ENCODE data around the gene DOCK7. TPM values are rescaled to one million over a fixed set of nuclear protein-coding genes. Genes with fewer than 3 reads are reported as not detected.
"Not testable (repeated sequence)": the region's sequence is repeated elsewhere in the genome, so short reads cannot be mapped to it uniquely, and the experiment has no call there.

Gene DOCK7
- total and polyA plus RNA-seq, 2 of the 13 experiments (the other 11 are each of a cell fraction or from before 2014, with no cell fraction given) = 45.7 to 67.2 TPM

DNA sequence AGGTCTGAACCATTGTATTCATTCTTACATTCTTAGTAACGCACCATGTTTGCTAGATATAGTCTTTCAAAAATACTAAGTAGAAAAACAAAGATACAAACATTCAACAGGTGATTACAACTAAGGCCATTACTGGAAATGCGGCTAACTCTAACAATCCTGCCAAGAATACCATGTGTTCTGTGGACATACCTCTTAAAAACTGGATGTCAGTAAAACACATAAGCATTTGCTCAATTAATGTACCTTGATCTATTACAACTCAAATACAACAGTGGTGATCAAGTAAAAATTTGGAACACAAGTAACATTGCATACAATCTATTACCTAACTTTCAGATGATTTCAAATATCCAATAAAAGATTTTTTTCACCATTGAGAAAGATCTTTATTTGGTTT lies 75.4 kb downstream of the DOCK7 start:
- TF ChIP-seq SRSF1 (optimal IDR thresholded peaks at IDR 0.05; ENCODE audit: low read depth, low read length) (no peak), ARNT2 (CRISPR knock-in tag; IDR thresholded peaks at IDR 0.05; ENCODE audit: low read depth) (no peak), THAP11 (CRISPR knock-in tag; IDR thresholded peaks at IDR 0.05) (no peak), ZMYM2 (CRISPR knock-in tag; IDR thresholded peaks at IDR 0.05) (no peak), ZBTB20 (CRISPR knock-in tag; IDR thresholded peaks at IDR 0.05; ENCODE audit: borderline replicate concordance, low read depth) (no peak), SP1 (IDR thresholded peaks at IDR 0.05) (no peak), SP1 (CRISPR knock-in tag; IDR thresholded peaks at IDR 0.05) (no peak)

DNA sequence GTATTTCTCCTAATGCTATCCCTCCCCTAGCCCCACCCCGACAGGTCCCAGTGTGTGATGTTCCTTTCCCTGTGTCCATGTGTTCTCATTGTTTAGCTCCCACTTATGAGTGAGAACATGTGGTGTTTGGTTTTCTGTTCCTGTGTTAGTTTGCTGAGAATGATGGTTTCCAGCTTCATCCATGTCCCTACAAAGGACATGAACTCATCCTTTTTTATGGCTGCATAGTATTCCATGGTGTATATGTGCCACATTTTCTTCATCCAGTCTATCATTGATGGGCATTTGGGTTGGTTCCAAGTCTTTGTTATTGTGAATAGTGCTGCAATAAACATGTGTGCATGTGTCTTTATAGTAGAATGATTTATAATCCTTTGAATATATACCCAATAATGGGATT lies 77.6 kb downstream of the DOCK7 start:
- H3K9me3 ChIP-seq (ENCODE audit: low read length); intact Hi-C loops (cut with micrococcal nuclease; ENCODE audit: unreplicated experiment); H3K4me3 ChIP-seq (replicated peaks in 1 of 3; ENCODE audit: insufficient read depth in 1 of 3, low read depth in 2 of 3, low read length in 3 of 3); BruUV-seq (replicated peaks); H3K27ac ChIP-seq (ENCODE audit: extremely low read length, insufficient read depth, low read length); FAIRE-seq; H2AFZ ChIP-seq (ENCODE audit: low read length); ATAC-seq; H3K4me2 ChIP-seq (ENCODE audit: low read depth, low read length); DNase-seq (ENCODE audit: low spot score); H3K27me3 ChIP-seq (ENCODE audit: control insufficient read depth in 1 of 2, insufficient read depth in 2 of 2, low read length in 2 of 2); in situ Hi-C loops (cut with HindIII; ENCODE audit: extremely low pct_ligation_motif_present, low pct_unique_long_range_greater_than_20kb); POLR2A ChIA-PET; H3K79me2 ChIP-seq (ENCODE audit: insufficient read depth, low read length); CTCF ChIA-PET (ENCODE audit: low intra/inter-chr PET ratio, low total read pairs); H4K20me1 ChIP-seq (ENCODE audit: insufficient read depth, low read length); H3K9ac ChIP-seq (ENCODE audit: insufficient read depth, low read depth, low read length): not testable (repeated sequence)
- 100% methylated on average over 1 of the region's 1 CpG for WGBS (ENCODE audit: low lambda C conversion rate)
- peaks cover 48% of the 10 kb centered on the region for H3K4me1 ChIP-seq (ENCODE audit: insufficient read depth, low read length)
- peaks cover 0 to 13% of the 10 kb centered on the region in 2 experiments; a peak in 2 of 5 replicates for H3K36me3 ChIP-seq (replicated peaks in 1 of 2; ENCODE audit: control insufficient read depth in 1 of 2, insufficient read depth in 2 of 2, low read length in 2 of 2)

More for the DNA sequence above, 75.4 kb downstream of the DOCK7 start:
- no peak for FAIRE-seq
- in situ Hi-C loops (cut with HindIII; ENCODE audit: extremely low pct_ligation_motif_present, low pct_unique_long_range_greater_than_20kb) (no loop called here), intact Hi-C loops (cut with micrococcal nuclease; ENCODE audit: unreplicated experiment) (no loop called here)
- no peaks in the 10 kb centered on the region for H3K79me2 ChIP-seq (ENCODE audit: insufficient read depth, low read length)
- 94% methylated on average over 2 of the region's 2 CpGs for WGBS (ENCODE audit: low lambda C conversion rate)
- no peak for DNase-seq (ENCODE audit: low spot score)
- peaks cover 1 to 25% of the 10 kb centered on the region in 2 experiments; a peak in 4 of 5 replicates for H3K36me3 ChIP-seq (replicated peaks in 1 of 2; ENCODE audit: control insufficient read depth in 1 of 2, insufficient read depth in 2 of 2, low read length in 2 of 2)
- ChIA-PET CTCF (ENCODE audit: low intra/inter-chr PET ratio, low total read pairs) (no interaction called here), POLR2A (no interaction called here)
- ATAC-seq = no peak
- H3K4me2 ChIP-seq (ENCODE audit: low read depth, low read length) = no peak overlapping the region
- H3K4me3 ChIP-seq (replicated peaks in 1 of 3; ENCODE audit: insufficient read depth in 1 of 3, low read depth in 2 of 3, low read length in 3 of 3) = no peak overlapping the region
- no peak overlapping the region for H2AFZ ChIP-seq (ENCODE audit: low read length)
- no TSS peak for BruUV-seq (replicated peaks)
- no peaks in the 10 kb centered on the region for H4K20me1 ChIP-seq (ENCODE audit: insufficient read depth, low read length)
- no peaks in the 10 kb centered on the region for H3K27me3 ChIP-seq (ENCODE audit: control insufficient read depth in 1 of 2, insufficient read depth in 2 of 2, low read length in 2 of 2)
- no peak overlapping the region for H3K9ac ChIP-seq (ENCODE audit: insufficient read depth, low read depth, low read length)
- H3K27ac ChIP-seq (ENCODE audit: extremely low read length, insufficient read depth, low read length) = no peak overlapping the region
- H3K4me1 ChIP-seq (ENCODE audit: insufficient read depth, low read length) = peaks cover 38% of the 10 kb centered on the region
- H3K9me3 ChIP-seq (ENCODE audit: low read length) = no peaks in the 10 kb centered on the region

All from HepG2 (cell line).